Duodenal mucosa (tissue), 2 donors: ENCODE results near the gene TSPAN13.

Source experiments
- H3K27ac ChIP-seq: one replicate; pipeline ENCODE4 v1.7.0; 2013; ENCODE audit warnings: low read depth, low read length
- H3K27me3 ChIP-seq, 2 donors: one replicate each; pipeline ENCODE4 v1.7.0; 2013; ENCODE audit warnings: low read length in 2 of 2, control low read depth in 1 of 2; ENCODE audit not compliant: insufficient read depth in 2 of 2, control insufficient read depth in 1 of 2
- H3K36me3 ChIP-seq, 2 donors: one replicate each; pipeline ENCODE4 v1.7.0; 2013; ENCODE audit warnings: low read length in 2 of 2, control low read depth in 1 of 2; ENCODE audit not compliant: insufficient read depth in 2 of 2, control insufficient read depth in 1 of 2
- H3K4me1 ChIP-seq, 2 donors: one replicate each; pipeline ENCODE4 v1.7.0; 2013; ENCODE audit warnings: low read length in 2 of 2, control low read depth in 1 of 2; ENCODE audit not compliant: insufficient read depth in 2 of 2, control insufficient read depth in 1 of 2
- H3K4me3 ChIP-seq, 2 donors: one replicate each; pipeline ENCODE4 v1.7.0; 2013; ENCODE audit warnings: low read length in 2 of 2, low read depth in 1 of 2
- H3K9ac ChIP-seq, 2 donors: one replicate each; pipeline ENCODE4 v1.7.0; 2013; ENCODE audit warnings: low read length in 2 of 2, low read depth in 1 of 2
- H3K9me3 ChIP-seq, 2 donors: one replicate each; pipeline ENCODE4 v1.7.0; 2013; ENCODE audit warnings: low read length in 2 of 2, control low read depth in 1 of 2; ENCODE audit not compliant: control insufficient read depth in 1 of 2

The TSPAN13 gene

GRCh38 chr7:16818732-16819131 lies 65.2 kb downstream of the TSPAN13 start:
- Histone ChIP-seq H3K9ac (no peak overlapping the region), H3K4me1 (peaks cover 20 to 25% of the 10 kb centered on the region in 2 donors), H3K27me3 (no peaks in the 10 kb centered on the region), H3K4me3 (no peak overlapping the region), H3K36me3 (no peaks in the 10 kb centered on the region), H3K9me3 (no peaks in the 10 kb centered on the region), H3K27ac (no peak overlapping the region)

DNA sequence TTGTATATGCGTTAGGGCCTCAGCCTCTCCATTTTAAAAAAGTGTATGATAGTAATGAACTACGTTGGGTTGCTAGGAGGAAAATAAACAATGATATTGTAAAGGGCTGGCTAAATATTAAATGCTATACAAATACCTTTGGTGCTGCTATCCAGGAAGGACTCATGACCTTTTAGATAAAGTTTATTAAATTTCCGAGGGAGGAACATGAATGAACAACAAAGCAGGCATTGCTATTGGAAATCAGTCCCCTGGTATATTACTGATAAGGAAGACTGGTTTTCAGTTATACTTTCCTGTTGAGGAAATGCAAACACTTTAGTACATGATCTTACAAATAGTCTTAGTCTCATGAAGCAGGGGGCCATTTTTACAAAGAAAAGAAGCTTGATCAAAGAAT lies 68.5 kb downstream of the TSPAN13 start:
- H3K9ac ChIP-seq: no peak overlapping the region
- H3K4me3 ChIP-seq: no peak overlapping the region
- peaks cover 15 to 25% of the 10 kb centered on the region in 2 donors for H3K4me1 ChIP-seq
- H3K9me3 ChIP-seq: no peaks in the 10 kb centered on the region
- H3K27ac ChIP-seq: no peak overlapping the region
- no peaks in the 10 kb centered on the region for H3K36me3 ChIP-seq
- no peaks in the 10 kb centered on the region for H3K27me3 ChIP-seq

- Histone ChIP-seq H3K36me3 (no peaks in the 10 kb centered on the region), H3K27me3 (no peaks in the 10 kb centered on the region), H3K27ac (no peak overlapping the region), H3K4me3 (no peak overlapping the region), H3K9me3 (no peaks in the 10 kb centered on the region), H3K9ac (no peak overlapping the region), H3K4me1 (peaks cover 11 to 13% of the 10 kb centered on the region in 2 donors)
These were observed 72.5 kb downstream of the TSPAN13 start for GRCh38 chr7:16826060-16826459.

DNA sequence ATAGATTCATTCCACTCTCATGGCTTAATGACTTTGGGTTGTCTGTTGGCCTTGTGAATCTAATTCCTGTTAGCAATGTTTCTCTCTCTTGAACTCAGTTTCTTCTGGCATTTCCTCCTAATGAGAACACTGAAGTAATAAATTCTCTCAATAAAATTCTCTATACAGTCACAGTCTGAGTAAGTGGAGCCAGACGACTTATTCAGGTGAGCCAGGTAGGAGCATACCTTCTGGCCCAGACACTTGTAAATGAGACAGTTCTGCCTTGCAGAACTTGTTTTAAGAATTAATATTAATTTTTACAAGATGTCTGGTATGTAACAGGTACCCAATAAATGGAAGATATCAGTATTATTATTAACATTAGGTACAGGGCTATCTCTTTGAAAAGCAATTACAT lies 79.8 kb downstream of the TSPAN13 start:
- H3K4me1 ChIP-seq: no peaks in the 10 kb centered on the region
- H3K36me3 ChIP-seq: no peaks in the 10 kb centered on the region
- no peak overlapping the region for H3K9ac ChIP-seq
- no peak overlapping the region for H3K27ac ChIP-seq
- H3K27me3 ChIP-seq: no peaks in the 10 kb centered on the region
- H3K9me3 ChIP-seq: no peaks in the 10 kb centered on the region
- H3K4me3 ChIP-seq: no peak overlapping the region
